D721Med (cell line): ENCODE measurements around the gene EGLN1.

Experiments
- DNase-seq: peaks from one replicate; pipeline ENCODE4 v3.0.0; 2011; ENCODE audit warnings: low spot score; ENCODE audit not compliant: insufficient read length
- FAIRE-seq: peaks from 2 replicates; lab custom pipeline; 2011; peaks lifted over from hg19 to GRCh38; lab: Jason Lieb, UNC
- CTCF ChIP-seq: IDR thresholded peaks from 2 replicates; pipeline ENCODE4 v1.5.1; 2012; ENCODE audit warnings: mild to moderate bottlenecking, control low read depth; ENCODE audit not compliant: insufficient read depth; ENCODE audit errors: missing control alignments

EGLN1 gene

GRCh38 chr1:231348442-231348841, 73.6 kb downstream of the EGLN1 start:
- FAIRE-seq (no peak), DNase-seq (no peak)
- no peak for TF ChIP-seq CTCF

GRCh38 chr1:231347961-231348360, 74.1 kb downstream of the EGLN1 start:
- DNase-seq (no peak), FAIRE-seq (no peak)
- TF ChIP-seq CTCF = no peak

- DNase-seq (no peak), FAIRE-seq (no peak)
These were observed 81.6 kb downstream of the EGLN1 start for GRCh38 chr1:231340328-231341013.

GRCh38 chr1:231338270-231339128, 83.6 kb downstream of the EGLN1 start, which contains the start of gene SPRTN:
SPRTN (plus strand) TSS chr1:231338293; CDS start chr1:231338384, 91 bp downstream.
- TF ChIP-seq CTCF = no peak
- no peak for FAIRE-seq
- DNase-seq = peak; percentile 92

More at GRCh38 chr1:231340328-231341013, 81.6 kb downstream of the EGLN1 start:
- no peak for TF ChIP-seq CTCF

GRCh38 chr1:231337472-231338269, 84.4 kb downstream of the EGLN1 start, which contains the start of gene EXOC8:
EXOC8 (minus strand) TSS chr1:231337852; CDS start chr1:231337745, 107 bp downstream.
- no peak for TF ChIP-seq CTCF
- peak; percentile 97 for DNase-seq
- peak; percentile 93 for FAIRE-seq

GRCh38 chr1:231337043-231337471, 85.0 kb downstream of the EGLN1 start:
- DNase-seq = no peak
- no peak for FAIRE-seq
- TF ChIP-seq CTCF = no peak
